Activated CD4-positive, alpha-beta T cell treated with anti-CD3 and anti-CD28 coated beads, Interleukin-2, amount 10 ng/mL, durations not matched to agents 7 days and 5 days (primary cell): ENCODE data around the gene DENND6A. TPM values are rescaled to one million over a fixed set of nuclear protein-coding genes. Genes with fewer than 3 reads are reported as not detected.

Source experiments
- CTCF ChIA-PET: fragments of 350-600 bp; sonication (Branson Sonifier 250); formaldehyde crosslinking; loops from one replicate; lab custom pipeline; 2021; ENCODE audit warnings: antibody characterized with exemption; lab: Charles Lee
- POLR2A ChIA-PET: fragments of 350-600 bp; sonication (Branson Sonifier 250); formaldehyde crosslinking; loops from one replicate; lab custom pipeline; 2021; ENCODE audit warnings: antibody characterized with exemption; lab: Charles Lee
- DNase-seq: peaks from one replicate; pipeline ENCODE4 v3.0.0-alpha.2; 2020
- H3K27ac Mint-ChIP-seq: one replicate; pipeline ENCODE4 v1.8.0; 2021; ENCODE audit warnings: mild to moderate bottlenecking, moderate library complexity, mixed read lengths
- H3K27me3 Mint-ChIP-seq: one replicate; pipeline ENCODE4 v1.8.0; 2021; ENCODE audit warnings: mixed read lengths
- H3K36me3 Mint-ChIP-seq: one replicate; pipeline ENCODE4 v1.8.0; 2021; ENCODE audit warnings: low read depth, mixed read lengths
- H3K4me1 Mint-ChIP-seq: one replicate; pipeline ENCODE4 v1.8.0; 2021; ENCODE audit warnings: mixed read lengths
- H3K4me3 Mint-ChIP-seq: one replicate; pipeline ENCODE4 v1.8.0; 2021; ENCODE audit warnings: mild to moderate bottlenecking, moderate library complexity, mixed read lengths
- H3K9me3 Mint-ChIP-seq: one replicate; pipeline ENCODE4 v1.8.0; 2021; ENCODE audit warnings: mixed read lengths
- total RNA-seq, 2 experiments: library from RNA; stranded (reverse); gene quantifications; one replicate each; pipeline ENCODE4 v1.2.3, GENCODE V29; 2021

The DENND6A gene
- total RNA-seq, 2 experiments from 2014 or later: 26.3 to 28.1 TPM

DNA sequence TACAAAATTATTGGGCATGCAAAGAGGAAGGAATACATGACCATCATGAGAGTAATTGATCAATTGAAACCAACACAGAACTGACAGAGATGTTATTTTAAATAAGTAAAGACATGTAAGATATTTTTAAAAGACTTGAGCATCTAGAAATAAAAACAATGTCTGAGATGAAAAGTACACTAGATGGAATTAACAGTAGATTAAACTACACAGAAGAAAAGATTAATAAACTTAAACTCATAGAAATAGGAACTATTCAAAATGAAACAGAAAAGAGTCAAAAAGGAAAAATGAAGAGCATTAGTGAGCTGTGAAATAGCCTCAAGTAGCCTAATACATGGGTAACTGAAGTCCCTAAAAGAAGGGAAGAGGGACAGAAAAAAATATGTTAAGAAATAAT lies 87.2 kb downstream of the DENND6A start:
- Mint-ChIP-seq H3K27me3 (no peaks in the 10 kb centered on the region), H3K4me3 (no peak overlapping the region), H3K36me3 (peaks cover 61% of the 10 kb centered on the region), H3K27ac (no peak overlapping the region), H3K4me1 (no peaks in the 10 kb centered on the region), H3K9me3 (peaks cover 33% of the 10 kb centered on the region)
- POLR2A ChIA-PET: interaction anchor here (0.6 kb wide), 1 partner anchor 207 kb away, joined by 3 read pairs; no protein-coding TSS in a partner anchor
- no peak for DNase-seq
- CTCF ChIA-PET: interaction anchor here (0.7 kb wide), 1 partner anchor 448 kb away, joined by 3 read pairs; no protein-coding TSS in a partner anchor

DNA sequence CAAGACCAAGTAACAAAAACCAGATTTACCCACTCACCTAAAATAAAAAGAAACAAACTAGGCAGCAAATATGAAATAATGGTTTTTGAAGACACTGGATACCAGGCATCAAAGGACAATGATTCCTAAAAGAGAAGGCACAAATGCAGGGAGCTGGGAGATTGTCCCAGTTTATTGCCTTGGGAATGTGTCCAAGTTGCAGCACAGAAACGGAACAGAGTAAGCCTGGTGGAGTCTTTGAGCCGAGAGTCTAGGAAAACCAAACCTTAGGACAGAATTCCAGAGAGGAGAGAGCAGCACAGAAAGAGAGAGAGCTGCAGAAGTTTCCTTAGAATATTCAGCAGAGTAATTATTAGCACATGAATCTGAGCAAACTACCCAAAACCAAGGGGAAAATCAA lies 87.9 kb downstream of the DENND6A start:
- Mint-ChIP-seq H3K27me3 (no peaks in the 10 kb centered on the region), H3K4me1 (no peaks in the 10 kb centered on the region), H3K9me3 (peaks cover 27% of the 10 kb centered on the region), H3K4me3 (no peak overlapping the region), H3K27ac (no peak overlapping the region), H3K36me3 (peaks cover 58% of the 10 kb centered on the region)
- ChIA-PET CTCF (no interaction called here), POLR2A (interaction anchor here (0.6 kb wide), 1 partner anchor 206 kb away, joined by 3 read pairs; no protein-coding TSS in a partner anchor)
- no peak for DNase-seq

- H3K4me3 Mint-ChIP-seq: no peak overlapping the region
- no peak for DNase-seq
- peaks cover 17% of the 10 kb centered on the region for H3K4me1 Mint-ChIP-seq
- H3K36me3 Mint-ChIP-seq: peaks cover 27% of the 10 kb centered on the region
- peak overlapping the region; percentile 19 for H3K27ac Mint-ChIP-seq
- ChIA-PET POLR2A (no interaction called here), CTCF (no interaction called here)
- peaks cover 7% of the 10 kb centered on the region for H3K9me3 Mint-ChIP-seq
- H3K27me3 Mint-ChIP-seq: no peaks in the 10 kb centered on the region
Measured at GRCh38 chr3:57600195-57600594, 92.7 kb downstream of the DENND6A start.

DNA sequence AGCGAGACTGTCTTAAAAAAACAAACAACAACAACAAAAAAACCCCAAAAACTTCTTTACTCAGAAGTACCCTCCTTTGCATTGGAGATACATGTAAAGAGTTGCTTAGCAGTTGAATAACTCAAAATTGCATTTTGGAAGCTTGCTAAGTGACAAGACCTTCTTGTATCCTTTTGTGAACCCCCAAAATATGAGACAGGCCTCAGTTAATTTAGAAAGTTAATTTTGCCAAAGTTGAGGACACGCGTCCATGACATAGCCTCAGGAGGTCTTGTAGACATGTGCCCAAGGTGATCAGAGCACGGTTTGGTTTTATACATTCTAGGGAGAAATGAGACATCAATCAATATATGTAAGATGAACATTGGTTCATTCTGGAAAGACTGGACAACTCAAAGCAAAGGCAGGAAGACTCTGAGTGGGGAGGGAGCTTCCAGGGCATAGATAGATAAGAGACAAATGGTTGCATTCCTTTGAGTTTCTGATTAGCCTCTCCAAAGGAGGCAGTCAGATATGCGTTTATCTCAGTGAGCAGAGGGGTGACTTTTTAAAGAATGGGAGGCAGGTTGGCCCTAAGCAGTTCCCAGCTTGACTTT lies 94.0 kb downstream of the DENND6A start:
- ChIA-PET CTCF (interaction anchor here (0.6 to 1.4 kb wide), 2 partner anchors 201 to 714 kb away, joined by 3 read pairs; no protein-coding TSS in a partner anchor), POLR2A (interaction anchor here (0.7 kb wide), 1 partner anchor 82 kb away, joined by 4 read pairs; no protein-coding TSS in a partner anchor)
- peaks cover 28% of the 10 kb centered on the region for H3K36me3 Mint-ChIP-seq
- H3K27ac Mint-ChIP-seq: peak overlapping the region; percentile 98
- peaks cover 28% of the 10 kb centered on the region for H3K4me1 Mint-ChIP-seq
- no peaks in the 10 kb centered on the region for H3K27me3 Mint-ChIP-seq
- H3K4me3 Mint-ChIP-seq: peak overlapping the region; percentile 88
- DNase-seq: no peak
- peaks cover 3% of the 10 kb centered on the region for H3K9me3 Mint-ChIP-seq

DNA sequence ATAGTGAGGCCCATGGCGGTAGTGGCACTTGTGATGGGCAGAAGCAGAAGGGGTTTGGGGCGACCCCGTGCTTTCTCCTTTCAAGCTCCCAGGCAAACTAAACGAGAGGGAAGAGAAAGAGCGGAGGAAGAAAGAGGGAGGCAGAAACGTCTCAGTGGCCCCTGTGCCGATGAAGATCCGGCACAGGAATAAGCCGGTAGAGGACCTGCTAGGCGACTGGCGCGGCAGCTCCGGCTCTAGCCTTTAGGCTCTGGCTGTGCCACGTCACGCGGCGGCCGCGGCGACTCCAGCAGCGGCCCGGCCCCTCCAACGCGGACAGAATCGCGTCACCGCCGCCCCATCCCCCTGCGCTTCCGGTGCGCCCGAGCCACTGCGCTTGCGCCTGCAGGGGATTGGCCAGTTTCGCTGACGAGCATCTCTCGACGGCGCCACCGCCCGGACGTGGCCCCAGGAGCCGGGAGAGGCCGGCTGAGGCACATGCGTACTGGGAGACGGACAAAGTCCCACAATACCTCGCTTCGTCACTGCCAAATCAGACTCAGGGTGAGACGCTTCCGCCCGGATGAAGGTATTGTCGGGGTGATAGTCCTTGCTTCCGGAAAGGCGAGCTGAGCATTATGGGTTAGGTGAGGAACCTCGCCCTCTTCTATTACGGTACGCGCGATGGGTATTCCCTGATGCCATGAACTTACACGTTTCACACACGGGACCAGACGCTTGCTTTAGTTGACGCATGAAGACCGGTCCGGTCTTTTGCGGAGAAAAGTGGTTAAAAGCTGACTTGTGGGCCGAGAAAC lies 95.6 kb downstream of the DENND6A start, which contains the start of gene ARF4:
ARF4 (minus strand) TSS at position 218 of the 797 bp plus-strand sequence; CDS start at position 14, 204 bp downstream.
- Mint-ChIP-seq H3K36me3 (peaks cover 27% of the 10 kb centered on the region), H3K9me3 (peaks cover 3% of the 10 kb centered on the region), H3K4me1 (peaks cover 35% of the 10 kb centered on the region), H3K27me3 (no peaks in the 10 kb centered on the region), H3K27ac (peak within 1 kb of the TSS; percentile 98), H3K4me3 (peak within 1 kb of the TSS; percentile 88)
- ChIA-PET POLR2A (no interaction called here), CTCF (interaction anchor here (0.8 to 1.5 kb wide), 4 partner anchors 10 to 167 kb away, joined by 3 to 4 read pairs (median 3); no protein-coding TSS in a partner anchor)
- DNase-seq: peak; percentile 99

GRCh38 chr3:57596495-57597126 lies 96.3 kb downstream of the DENND6A start:
- peaks cover 38% of the 10 kb centered on the region for H3K4me1 Mint-ChIP-seq
- CTCF ChIA-PET: interaction anchor here (0.8 to 1.5 kb wide), 4 partner anchors 10 to 168 kb away, joined by 3 to 4 read pairs (median 3); no protein-coding TSS in a partner anchor
- peak; percentile 70 for DNase-seq
- H3K27me3 Mint-ChIP-seq: no peaks in the 10 kb centered on the region
- peak overlapping the region; percentile 88 for H3K4me3 Mint-ChIP-seq
- POLR2A ChIA-PET: interaction anchor here (0.6 to 0.7 kb wide), 3 partner anchors 41 to 766 kb away, joined by 3 to 7 read pairs (median 3); partner anchors contain the start of gene PDE12
- peaks cover 24% of the 10 kb centered on the region for H3K36me3 Mint-ChIP-seq
- H3K9me3 Mint-ChIP-seq: no peaks in the 10 kb centered on the region
- H3K27ac Mint-ChIP-seq: peak overlapping the region; percentile 98

- H3K27ac Mint-ChIP-seq: peak overlapping the region; percentile 58
- H3K4me3 Mint-ChIP-seq: peak overlapping the region; percentile 88
- peaks cover 37% of the 10 kb centered on the region for H3K4me1 Mint-ChIP-seq
- DNase-seq: no peak
- ChIA-PET POLR2A (no interaction called here), CTCF (interaction anchor here (1.4 kb wide), 1 partner anchor 14 kb away, joined by 3 read pairs; no protein-coding TSS in a partner anchor)
- H3K9me3 Mint-ChIP-seq: no peaks in the 10 kb centered on the region
- H3K27me3 Mint-ChIP-seq: no peaks in the 10 kb centered on the region
- peaks cover 16% of the 10 kb centered on the region for H3K36me3 Mint-ChIP-seq
Measured at GRCh38 chr3:57594576-57594975, 98.3 kb downstream of the DENND6A start.

GRCh38 chr3:57594144-57594543 lies 98.7 kb downstream of the DENND6A start:
- Mint-ChIP-seq H3K36me3 (peaks cover 14% of the 10 kb centered on the region), H3K4me3 (peak overlapping the region; percentile 39)

DNA sequence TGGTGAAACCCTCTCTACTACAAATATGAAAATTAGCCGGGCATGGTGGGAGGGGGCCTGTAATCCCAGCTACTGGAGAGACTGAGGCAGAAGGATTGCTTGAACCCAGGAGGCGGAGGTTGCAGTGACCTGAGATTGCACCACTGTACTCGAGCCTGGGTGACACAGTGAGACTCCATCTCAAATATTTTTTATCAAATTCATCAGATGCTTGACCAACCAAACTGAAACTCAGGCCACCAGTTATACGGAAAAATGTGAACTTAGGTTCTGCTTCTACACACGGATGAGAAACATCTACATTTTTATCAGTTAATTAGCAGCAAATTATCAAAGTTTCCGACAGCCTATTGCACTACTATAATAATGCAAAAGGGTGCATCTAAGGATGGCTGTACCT lies 100.6 kb downstream of the DENND6A start:
- H3K27ac Mint-ChIP-seq: no peak overlapping the region

More at GRCh38 chr3:57594144-57594543, 98.7 kb downstream of the DENND6A start:
- ChIA-PET CTCF (interaction anchor here (0.8 to 1.4 kb wide), 2 partner anchors 12 to 14 kb away, joined by 3 to 5 read pairs; no protein-coding TSS in a partner anchor), POLR2A (no interaction called here)
- no peaks in the 10 kb centered on the region for H3K9me3 Mint-ChIP-seq
- no peak overlapping the region for H3K27ac Mint-ChIP-seq
- no peaks in the 10 kb centered on the region for H3K27me3 Mint-ChIP-seq
- DNase-seq: no peak
- peaks cover 33% of the 10 kb centered on the region for H3K4me1 Mint-ChIP-seq

GRCh38 chr3:57587905-57588304 lies 105.0 kb downstream of the DENND6A start:
- no peak overlapping the region for H3K27ac Mint-ChIP-seq
- no peak for DNase-seq
- H3K27me3 Mint-ChIP-seq: no peaks in the 10 kb centered on the region
- H3K4me1 Mint-ChIP-seq: peaks cover 12% of the 10 kb centered on the region
- CTCF ChIA-PET: interaction anchor here (1.3 kb wide), 1 partner anchor 15 kb away, joined by 4 read pairs; no protein-coding TSS in a partner anchor
- H3K4me3 Mint-ChIP-seq: no peak overlapping the region
- no peaks in the 10 kb centered on the region for H3K9me3 Mint-ChIP-seq
- POLR2A ChIA-PET: no interaction called here
- peaks cover 27% of the 10 kb centered on the region for H3K36me3 Mint-ChIP-seq

More for the DNA sequence above, 100.6 kb downstream of the DENND6A start:
- Mint-ChIP-seq H3K9me3 (no peaks in the 10 kb centered on the region), H3K4me3 (no peak overlapping the region), H3K36me3 (peaks cover 14% of the 10 kb centered on the region), H3K4me1 (peaks cover 31% of the 10 kb centered on the region), H3K27me3 (no peaks in the 10 kb centered on the region)
- ChIA-PET CTCF (no interaction called here), POLR2A (no interaction called here)
- DNase-seq: no peak

DNA sequence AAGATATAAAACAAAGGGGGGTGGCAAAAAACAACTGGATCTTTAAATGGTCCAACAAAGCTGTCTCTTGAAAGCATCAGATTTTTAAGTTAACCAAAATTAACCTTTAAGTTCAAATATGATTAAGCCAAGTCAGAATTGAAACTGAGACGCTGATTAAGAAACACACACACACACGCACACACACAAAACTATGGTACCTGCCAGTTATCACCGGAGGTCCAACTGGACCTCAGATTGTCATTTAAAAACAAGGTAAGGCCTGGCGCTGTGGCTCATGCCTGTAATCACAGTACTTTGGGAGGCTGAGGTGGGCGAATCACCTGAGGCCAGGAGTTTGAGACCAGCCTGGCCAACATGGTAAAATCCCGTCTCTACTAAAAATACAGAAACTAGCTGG lies 106.1 kb downstream of the DENND6A start:
- Mint-ChIP-seq H3K4me3 (no peak overlapping the region), H3K4me1 (peaks cover 11% of the 10 kb centered on the region), H3K27ac (no peak overlapping the region), H3K9me3 (no peaks in the 10 kb centered on the region), H3K36me3 (peaks cover 30% of the 10 kb centered on the region), H3K27me3 (no peaks in the 10 kb centered on the region)
- DNase-seq: no peak
- ChIA-PET CTCF (interaction anchor here (1.3 to 1.5 kb wide), 3 partner anchors 10 to 20 kb away, joined by 3 to 4 read pairs (median 4); partner anchors contain the start of gene ARF4), POLR2A (no interaction called here)

DNA sequence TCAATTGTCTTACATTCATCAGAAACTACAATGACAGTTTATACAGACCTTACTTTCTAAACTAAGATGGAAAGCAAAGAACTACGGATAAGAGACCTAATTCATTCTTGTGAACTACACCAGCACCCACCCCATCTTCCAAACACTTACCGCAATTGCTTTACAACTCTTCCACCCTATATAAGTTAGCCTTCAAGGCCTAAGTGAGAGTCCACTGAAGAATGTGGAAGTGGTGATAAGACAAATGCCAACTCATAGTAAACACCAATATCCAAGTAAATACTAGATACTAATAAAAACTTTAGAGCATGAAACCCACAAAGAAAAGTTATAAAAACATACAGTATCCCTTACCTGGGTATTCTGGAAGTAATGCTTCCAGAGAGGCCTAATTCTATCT lies 109.3 kb downstream of the DENND6A start:
- H3K4me1 Mint-ChIP-seq: peaks cover 9% of the 10 kb centered on the region
- CTCF ChIA-PET: no interaction called here
- no peaks in the 10 kb centered on the region for H3K27me3 Mint-ChIP-seq
- peaks cover 31% of the 10 kb centered on the region for H3K36me3 Mint-ChIP-seq
- H3K27ac Mint-ChIP-seq: no peak overlapping the region
- POLR2A ChIA-PET: no interaction called here
- no peak for DNase-seq
- H3K9me3 Mint-ChIP-seq: no peaks in the 10 kb centered on the region
- no peak overlapping the region for H3K4me3 Mint-ChIP-seq
